GM21528 (cell line): ENCODE measurements around the gene TRIM2.

Experiments
- ATAC-seq: cut with Tn5 transposase; IDR thresholded peaks from one replicate; pipeline ENCODE4 v1.9.1; 2021; ENCODE audit warnings: mild to moderate bottlenecking, moderate library complexity; ENCODE audit not compliant: unreplicated experiment, low FRiP score

The TRIM2 gene

DNA sequence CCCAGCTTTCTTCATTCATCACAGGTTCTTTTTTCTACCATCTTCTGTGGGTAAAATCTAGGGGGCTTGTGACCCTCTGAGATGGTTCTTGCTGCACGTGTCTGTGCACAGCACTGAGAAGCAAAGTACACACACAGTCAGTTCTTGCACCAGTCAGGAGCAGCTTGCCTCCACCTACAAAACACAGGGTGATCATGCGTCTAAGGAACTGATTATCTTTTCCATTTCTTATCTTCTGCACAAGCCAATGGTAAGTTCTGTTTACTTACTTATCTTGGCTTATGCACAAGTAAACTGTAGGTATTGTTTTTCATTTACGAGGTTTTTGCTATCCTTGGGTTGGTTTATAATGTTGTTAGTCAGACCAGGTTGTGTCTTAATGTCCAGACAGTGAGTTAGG lies 40.7 kb downstream of the TRIM2 start:
- no peak for ATAC-seq

DNA sequence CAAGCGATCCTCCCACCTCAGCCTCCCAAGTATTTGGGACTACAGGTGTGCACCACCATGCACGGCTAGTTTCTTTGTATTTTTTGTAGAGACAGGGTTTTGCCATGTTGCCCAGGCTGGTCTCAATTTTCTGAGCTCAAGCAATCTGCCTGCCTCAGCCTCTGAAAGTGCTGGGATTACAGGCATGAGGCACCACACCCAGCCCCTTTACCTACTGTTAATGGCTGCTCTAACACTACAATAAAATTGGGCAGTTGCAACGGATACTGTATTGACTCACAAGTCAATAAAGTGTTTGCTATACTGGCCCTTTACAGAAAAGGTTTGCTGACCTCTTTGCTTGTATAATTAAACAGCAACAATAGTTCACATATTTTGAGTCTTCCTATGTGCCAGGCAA lies 41.5 kb downstream of the TRIM2 start:
- ATAC-seq, result no peak

DNA sequence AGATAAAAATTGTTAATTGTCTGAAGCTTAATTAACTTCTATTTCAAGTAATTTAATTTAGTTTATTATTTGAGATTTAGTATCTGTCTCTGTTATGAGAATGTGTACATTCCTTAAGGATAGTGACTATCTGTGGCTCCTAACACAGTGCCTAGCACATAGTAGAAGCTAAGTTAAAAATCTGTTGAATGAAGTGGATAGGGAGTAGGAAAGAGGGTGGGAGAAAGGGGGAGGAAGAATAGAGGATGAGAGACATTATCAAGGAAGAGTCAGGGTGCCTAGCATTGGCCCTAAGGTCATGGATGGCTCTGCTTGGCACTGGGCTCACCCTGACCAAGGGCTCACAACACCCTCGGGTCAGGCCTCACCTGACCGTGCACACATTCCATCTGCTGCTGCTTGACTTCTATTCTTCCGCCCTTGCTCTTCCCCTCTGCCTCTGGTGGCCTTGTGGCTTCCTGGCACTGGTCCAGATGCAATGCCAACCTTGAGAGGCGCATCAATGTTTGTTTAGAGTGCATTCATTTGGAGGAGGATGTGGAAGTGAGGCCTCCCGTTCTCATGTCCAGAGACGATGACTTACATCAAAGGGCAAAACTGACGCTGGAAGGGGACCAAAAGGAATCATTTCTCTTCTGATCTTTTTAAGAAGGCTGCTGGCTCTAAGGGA lies 42.3 kb downstream of the TRIM2 start:
- ATAC-seq, result no peak

DNA sequence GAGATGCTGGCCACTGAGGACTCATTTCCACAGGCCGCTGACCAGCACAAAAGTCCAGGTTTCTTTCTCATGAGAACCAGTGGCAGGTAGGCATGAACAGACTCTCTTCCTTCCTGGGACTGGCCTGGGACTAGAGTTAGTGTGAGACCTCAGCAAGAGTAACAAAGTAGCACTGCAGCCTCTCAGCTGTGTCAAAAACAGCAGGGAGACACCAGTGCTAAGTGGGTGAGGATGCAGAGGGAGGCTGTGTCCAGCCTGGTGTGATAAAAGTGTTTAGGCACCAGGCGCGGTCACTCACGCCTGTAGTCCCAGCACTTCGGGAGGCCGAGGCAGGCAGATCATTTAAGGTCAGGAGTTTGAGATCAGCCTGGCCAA lies 42.9 kb downstream of the TRIM2 start:
- no peak for ATAC-seq

DNA sequence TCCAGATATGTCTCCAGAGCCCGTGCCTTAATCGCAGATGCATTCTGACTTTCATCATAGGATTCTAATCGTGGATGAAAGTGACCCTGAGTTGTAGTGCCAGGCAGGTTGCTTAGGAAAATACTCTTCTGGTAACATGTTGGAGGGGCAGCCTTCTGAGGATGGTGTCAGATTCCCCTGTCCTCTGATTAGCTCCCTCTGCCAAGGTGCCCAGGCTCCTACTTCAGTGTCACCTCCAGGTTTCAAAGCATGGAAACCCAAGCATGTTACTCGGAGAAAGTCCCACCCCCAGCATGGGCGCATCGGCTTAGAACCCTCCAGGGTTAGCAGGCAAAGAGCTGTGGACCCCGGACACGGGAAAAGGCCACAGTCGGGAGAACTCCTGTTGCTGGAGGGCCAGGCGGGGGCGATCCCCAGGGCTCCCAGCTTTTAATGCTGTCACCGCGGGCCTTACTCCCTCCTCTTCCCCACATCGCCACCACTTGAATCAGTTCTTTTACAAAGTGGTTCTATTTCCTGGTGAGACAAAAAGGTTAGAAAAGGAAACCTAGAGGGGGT lies 44.5 kb downstream of the TRIM2 start:
- peak; percentile 26 for ATAC-seq

DNA sequence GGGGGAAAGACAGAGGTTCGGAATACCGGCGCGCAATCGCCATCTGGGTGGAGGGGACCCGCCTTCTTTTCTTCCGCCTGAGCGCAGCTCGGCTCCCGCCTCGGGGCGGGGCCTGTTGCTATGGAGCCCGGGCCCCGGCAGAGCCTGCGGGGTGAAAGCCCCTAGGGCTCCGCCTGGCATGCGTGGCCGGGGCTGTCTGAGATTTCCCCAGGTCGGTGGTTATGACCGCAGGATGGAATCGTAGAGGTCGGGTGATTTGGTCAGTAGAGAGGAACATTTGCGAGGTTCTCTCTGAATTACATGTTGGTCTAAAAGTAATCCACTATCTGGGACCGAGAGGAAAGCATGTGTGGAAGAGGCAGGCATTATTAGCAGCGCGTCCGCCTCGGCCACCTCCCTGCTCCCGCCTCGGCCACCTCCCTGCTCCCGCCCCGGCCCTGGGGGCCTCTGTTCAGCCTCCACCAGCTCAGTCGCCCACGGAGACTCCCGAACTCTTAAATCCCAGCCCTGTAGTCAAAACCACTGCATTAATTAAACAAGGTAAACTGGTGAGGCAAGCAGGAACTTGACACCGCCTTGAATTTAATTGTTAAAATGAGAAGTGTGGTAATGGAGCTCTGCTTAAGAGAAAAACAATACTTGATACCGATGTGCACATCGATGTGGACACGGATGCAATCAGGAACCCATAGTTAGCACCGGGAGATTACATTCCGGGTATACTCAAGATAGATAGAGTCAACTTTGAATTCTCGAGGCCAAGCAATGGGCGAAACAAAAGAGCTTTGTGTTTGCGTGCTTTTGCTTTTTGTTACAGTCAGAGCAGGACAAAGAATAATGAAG lies 45.2 kb downstream of the TRIM2 start:
- ATAC-seq, result peak; percentile 99

DNA sequence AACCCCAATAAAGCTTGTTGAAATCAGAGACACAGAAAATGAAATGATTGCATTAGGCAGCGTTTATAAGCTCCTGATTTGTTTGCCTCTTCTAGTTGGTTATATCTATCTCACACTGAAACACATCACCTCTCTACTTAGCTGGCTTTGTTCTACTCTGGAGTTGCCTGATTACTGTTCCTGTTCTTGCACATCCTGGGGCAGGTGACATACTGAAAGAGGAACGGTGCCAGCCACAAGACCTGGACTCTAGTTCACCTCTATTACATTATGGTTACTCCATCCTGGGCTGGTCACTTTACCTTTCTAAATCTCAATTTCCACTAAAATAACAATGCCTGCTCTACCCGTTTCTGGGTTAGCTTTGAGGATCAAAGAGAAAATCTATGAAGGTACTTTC lies 47.9 kb downstream of the TRIM2 start:
- ATAC-seq, result peak; percentile 31

DNA sequence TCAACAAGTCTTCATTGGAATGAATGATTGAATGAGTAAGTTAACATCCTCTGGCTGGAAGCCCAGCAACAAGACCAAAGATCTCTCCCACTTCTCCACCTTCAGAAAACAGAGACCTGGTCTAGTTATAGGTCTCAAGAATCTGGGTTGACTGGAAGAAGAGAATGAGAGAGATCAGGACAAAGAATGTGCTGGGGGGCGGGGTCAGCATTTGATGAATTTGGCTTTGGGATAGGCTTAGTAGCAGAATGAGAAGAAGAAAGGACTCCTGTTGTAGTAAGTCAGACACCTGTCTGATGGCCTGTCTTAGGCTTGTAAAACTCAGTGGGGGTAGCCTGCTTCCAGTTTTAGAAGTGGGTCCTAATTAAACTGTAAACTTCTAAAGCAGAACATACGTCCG lies 51.0 kb downstream of the TRIM2 start:
- no peak for ATAC-seq

DNA sequence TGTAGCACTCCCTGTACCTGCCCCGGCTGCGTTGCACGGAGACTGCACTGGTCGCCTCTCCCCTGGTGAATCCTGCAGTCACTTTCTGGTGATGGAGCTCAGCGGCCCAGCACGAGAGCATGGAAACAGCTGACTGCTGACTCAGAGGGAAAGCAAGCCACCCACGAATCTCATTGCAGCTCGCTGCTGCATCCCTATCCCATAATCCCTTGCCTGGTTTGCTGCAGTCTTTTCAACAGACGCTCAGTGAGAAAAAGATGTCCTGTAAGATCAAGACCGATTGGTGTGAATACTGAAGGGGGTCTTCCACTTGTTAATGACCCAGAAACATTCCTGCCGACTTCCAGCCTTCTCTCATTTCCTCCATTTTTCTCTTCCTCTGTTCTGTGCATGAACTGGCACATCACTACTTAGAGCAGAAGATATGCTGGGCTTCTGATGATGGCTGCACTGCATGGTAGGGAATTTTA lies 52.9 kb downstream of the TRIM2 start:
- ATAC-seq, result no peak

DNA sequence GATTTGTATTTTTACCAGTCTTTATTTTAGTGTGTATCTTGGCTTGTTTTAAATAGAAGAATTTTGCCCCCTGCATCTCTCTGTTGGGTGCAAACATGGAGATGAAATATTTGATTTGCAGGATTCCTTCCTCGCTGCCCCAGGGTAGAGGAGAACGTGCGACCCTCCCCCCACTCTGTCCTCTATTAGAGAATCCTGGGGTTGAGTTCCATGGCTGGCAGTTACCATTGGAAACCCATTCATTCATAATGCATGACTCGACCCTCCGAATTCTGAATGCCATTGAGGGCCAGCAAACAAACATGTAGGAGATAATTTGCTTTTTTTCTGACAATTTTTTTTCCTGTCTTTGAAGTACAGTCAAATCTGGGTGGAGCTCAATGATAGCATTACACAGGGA lies 53.7 kb downstream of the TRIM2 start:
- ATAC-seq, result no peak

DNA sequence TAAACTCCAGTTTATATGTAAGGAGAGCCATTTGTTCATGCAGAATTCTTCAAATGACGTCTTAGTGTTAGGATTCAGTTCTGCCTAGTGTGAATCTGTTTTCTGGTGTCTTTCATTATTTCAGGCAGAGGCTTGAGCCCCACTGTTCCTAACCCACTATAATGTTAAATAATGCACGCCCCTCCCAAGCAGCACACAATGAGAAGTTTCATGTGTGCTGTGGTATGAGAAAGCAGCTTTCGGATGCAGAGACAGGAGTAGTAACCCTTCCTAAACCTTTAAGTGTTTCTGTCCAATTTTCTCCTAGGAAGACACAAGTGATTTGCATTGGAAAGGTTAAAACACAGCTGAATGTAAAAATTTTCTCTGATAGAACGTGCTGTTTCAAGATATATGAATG lies 54.5 kb downstream of the TRIM2 start:
- no peak for ATAC-seq

DNA sequence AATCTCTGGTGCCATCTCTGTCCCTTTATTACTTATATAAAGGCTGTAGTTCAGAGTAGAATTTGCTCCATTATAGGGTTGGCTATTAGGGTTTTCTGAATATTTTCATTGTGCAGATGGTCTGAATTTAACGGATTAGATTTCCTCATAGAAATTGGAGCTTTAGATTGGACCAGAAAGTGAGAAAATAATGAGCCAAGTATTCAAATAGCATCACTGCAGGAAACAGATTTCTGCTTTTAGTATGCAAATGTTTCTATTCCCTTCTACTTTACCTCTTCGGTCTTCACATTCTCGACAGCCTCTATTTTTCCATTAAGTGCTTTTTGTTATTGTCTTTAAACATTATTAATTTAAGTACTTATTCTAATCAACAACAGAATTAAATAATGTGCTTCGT lies 55.4 kb downstream of the TRIM2 start:
- ATAC-seq, result no peak

DNA sequence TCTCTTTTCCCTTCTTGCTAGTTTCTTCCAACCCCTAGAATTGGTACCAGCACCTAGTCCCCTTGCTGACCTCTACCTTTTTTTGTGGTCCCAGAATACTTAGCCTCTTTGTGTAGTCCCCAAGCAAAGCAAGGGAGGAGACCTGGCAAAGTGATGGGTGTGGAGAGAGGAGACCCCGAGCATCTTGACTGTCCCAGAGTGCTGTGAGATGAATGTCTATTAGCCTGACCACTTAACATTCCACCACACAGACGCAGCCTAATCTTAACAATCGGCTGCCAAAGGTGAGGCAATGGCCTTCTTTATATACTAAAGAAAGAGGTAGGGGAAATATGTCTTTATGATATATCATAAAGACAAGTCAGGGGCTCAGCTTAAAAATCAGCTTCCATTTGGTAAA lies 55.9 kb downstream of the TRIM2 start:
- ATAC-seq, result no peak

DNA sequence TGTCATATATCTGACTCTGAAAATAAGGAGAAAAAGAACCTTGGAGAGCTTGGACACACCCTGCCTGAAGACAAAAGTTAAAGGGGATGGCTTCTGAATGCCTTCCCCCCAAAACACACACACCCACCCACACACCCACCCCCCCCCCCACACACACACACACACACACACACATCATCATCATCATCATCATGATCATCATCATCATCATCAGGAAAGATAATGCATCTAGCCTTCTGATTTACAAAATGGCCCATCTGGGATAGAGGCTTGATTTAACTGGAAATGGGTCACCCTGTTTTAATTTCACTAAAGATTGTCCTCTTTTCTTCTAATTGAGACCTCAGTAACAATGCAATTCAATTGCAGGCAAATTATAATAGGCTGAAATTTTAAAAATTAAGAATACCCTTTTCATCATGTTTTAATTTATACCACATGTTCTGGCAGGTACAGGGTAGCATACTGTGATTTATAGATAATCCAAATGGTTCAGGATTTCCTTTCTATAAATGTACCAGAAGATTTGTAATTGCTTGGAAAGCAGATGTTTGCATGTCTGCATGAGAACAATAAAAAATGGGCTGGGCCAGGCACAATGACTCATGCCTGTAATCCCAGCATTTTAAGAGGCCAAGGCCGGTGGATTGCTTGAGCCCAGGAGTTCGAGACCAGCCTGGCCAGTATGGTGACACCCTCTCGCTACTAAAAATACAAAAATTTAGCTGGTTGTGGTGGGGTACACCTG lies 56.5 kb downstream of the TRIM2 start:
- no peak for ATAC-seq

DNA sequence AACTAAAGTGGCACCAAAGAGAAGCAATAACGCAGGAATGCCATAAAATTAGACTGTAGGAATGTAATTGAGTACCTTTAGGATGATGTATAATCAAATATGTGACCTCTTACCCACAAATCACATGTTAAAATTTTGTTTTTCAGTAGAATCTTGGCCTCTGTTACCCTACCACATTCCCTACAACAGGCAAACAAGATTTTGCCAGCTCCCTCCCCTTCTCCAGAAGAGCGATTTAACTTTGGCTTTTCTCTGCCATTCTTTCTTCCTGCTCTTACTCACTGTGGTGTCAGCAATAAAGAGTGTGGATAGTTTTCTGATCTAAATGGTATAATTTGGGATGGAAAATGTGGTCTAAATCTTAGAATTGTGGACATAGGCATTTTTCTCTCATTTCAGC lies 57.2 kb downstream of the TRIM2 start:
- ATAC-seq, result no peak

DNA sequence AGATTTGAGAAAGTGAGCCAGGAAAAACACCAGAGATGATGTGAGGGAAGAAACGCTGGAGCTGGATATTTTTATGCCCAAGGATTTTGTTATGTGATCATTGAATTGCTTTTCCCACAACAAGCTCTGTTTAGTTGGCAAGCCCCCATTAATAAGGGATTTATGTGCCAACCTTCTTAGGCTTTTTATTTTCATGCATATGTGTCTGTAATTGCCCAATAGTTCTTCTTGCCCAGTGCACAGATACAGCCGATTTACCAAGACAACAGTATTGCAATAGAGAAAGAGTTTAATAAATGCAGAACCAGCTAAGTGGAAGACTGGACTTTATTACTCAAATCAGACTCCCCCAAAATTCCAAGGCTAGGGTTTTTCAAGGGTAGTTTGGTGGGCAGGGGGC lies 57.7 kb downstream of the TRIM2 start:
- ATAC-seq, result no peak

DNA sequence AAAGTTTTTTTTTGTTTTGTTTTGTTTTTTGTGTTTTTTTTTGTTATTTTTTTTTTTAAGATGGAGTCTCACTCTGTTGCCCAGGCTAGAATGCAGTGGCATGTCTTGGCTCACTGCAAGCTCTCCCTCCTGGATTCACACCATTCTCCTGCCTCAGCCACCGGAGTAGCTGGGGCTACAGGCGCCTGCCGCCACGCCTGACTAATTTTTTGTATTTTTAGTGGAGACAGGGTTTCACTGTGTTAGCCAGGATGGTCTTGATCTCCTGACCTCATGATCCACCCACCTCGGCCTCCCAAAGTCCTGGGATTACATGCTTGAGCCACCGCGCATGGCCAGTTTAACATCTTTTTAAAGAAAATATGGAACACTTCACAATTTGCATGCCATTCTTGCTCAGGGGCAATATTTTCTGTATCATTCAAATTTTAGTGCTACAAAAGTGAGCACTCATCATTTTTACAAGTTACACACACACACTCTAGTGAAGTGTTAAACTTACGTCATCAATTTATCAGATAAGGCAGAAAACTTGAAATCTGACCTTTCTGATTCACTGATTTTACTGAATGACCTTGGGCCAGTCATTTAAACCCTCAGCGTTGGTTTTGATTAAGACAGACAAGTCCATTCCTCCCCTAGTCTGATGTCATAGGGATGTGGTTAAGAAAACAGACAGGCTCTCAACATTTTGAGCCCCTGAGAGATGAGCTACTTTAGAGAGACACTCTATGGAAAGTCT lies 61.2 kb downstream of the TRIM2 start:
- no peak for ATAC-seq

DNA sequence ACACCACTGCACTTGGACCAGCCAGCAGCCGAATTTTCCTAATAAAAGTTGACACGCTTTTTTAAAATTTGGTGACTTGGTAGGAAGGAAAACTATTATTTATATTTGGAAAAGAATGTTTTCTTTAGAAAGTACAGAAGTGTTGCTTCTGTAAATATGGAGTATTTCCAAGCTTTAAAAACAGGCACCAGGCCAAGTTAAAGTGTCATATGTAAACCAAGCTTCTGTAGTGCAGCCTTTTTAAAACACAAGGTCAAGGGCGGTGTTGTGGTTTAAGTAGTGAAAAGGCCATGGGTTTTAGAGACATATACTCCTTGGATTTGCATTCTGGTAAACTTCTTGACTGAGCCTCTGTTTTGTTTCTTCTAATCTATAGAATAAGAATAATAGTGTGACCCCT lies 62.7 kb downstream of the TRIM2 start:
- no peak for ATAC-seq

DNA sequence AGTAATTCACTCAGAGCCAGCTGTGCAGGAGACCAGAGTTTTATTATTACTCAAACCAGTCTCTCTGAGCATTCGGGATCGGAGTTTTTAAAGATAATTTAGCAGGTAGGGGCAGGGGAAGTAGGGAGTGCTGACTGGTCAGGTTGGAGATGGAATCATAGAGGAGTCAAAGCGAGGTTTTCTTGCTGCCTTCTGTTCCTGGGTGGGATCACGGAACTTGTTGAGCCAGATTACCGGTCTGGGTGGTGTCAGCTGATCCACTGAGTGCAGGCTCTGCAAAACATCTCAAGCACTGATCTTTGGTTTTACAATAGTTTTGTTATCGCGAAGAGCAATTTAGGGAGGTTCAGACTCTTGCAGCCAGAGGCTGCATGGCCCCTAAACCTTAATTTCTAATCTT lies 63.6 kb downstream of the TRIM2 start:
- ATAC-seq, result no peak

DNA sequence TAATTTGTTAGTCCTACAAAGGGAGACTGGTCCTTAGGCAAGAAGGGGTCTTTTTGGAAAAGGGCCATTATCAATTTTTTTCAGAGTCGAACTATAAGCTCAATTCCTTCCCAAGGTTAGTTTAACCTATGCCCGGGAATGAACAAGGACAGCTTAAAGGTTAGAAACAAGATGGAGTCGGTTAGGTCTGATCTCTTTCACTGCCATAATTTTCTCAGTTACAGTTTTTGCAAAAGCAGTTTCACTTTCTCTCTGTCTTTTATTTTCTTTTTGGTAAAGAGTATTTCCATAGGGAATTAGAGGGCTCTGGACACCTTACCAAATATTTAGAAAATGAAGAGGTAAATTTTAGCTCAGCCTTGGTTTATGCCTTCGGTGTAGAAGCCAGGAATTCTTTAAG lies 64.1 kb downstream of the TRIM2 start:
- ATAC-seq, result no peak
